Measurements from ENCODE around the gene FSIP1. TPM values are rescaled to one million over a fixed set of nuclear protein-coding genes. Genes with fewer than 3 reads are reported as not detected.

Gene FSIP1
- polyA plus RNA-seq, 1 experiment, result 0.43 TPM

DNA sequence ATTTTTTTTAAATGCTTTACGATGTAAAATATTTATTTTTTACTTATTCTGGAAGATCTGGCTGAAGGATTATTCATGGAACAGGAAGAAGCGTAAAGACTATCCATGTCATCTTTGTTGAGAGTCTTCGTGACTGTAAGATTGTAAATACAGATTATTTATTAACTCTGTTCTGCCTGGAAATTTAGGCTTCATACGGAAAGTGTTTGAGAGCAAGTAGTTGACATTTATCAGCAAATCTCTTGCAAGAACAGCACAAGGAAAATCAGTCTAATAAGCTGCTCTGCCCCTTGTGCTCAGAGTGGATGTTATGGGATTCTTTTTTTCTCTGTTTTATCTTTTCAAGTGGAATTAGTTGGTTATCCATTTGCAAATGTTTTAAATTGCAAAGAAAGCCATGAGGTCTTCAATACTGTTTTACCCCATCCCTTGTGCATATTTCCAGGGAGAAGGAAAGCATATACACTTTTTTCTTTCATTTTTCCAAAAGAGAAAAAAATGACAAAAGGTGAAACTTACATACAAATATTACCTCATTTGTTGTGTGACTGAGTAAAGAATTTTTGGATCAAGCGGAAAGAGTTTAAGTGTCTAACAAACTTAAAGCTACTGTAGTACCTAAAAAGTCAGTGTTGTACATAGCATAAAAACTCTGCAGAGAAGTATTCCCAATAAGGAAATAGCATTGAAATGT, 186.1 kb downstream of the FSIP1 start:
- TF ChIP-seq, protein P1, sequence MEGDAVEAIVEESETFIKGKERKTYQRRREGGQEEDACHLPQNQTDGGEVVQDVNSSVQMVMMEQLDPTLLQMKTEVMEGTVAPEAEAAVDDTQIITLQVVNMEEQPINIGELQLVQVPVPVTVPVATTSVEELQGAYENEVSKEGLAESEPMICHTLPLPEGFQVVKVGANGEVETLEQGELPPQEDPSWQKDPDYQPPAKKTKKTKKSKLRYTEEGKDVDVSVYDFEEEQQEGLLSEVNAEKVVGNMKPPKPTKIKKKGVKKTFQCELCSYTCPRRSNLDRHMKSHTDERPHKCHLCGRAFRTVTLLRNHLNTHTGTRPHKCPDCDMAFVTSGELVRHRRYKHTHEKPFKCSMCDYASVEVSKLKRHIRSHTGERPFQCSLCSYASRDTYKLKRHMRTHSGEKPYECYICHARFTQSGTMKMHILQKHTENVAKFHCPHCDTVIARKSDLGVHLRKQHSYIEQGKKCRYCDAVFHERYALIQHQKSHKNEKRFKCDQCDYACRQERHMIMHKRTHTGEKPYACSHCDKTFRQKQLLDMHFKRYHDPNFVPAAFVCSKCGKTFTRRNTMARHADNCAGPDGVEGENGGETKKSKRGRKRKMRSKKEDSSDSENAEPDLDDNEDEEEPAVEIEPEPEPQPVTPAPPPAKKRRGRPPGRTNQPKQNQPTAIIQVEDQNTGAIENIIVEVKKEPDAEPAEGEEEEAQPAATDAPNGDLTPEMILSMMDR (IDR thresholded peaks at IDR 0.05; ENCODE audit: low read depth, low read length), result no peak
- Histone ChIP-seq H3K9me3 (ENCODE audit: control insufficient read depth, insufficient read depth, low read length) (no peaks in the 10 kb centered on the region), H3K4me3 (ENCODE audit: low read depth, low read length) (no peak overlapping the region), H3K27ac (ENCODE audit: low read depth, low read length) (no peak overlapping the region), H3K27me3 (ENCODE audit: control insufficient read depth, insufficient read depth, low read length) (no peaks in the 10 kb centered on the region)
- CTCF ChIA-PET, result no interaction called here
- DNase-seq (ENCODE audit: low read depth, low spot score), result no peak
- POLR2A ChIA-PET, result interaction anchor here (0.6 to 1.3 kb wide), 2 partner anchors 9 to 12 kb away, joined by 3 to 5 read pairs; no protein-coding TSS in a partner anchor

DNA sequence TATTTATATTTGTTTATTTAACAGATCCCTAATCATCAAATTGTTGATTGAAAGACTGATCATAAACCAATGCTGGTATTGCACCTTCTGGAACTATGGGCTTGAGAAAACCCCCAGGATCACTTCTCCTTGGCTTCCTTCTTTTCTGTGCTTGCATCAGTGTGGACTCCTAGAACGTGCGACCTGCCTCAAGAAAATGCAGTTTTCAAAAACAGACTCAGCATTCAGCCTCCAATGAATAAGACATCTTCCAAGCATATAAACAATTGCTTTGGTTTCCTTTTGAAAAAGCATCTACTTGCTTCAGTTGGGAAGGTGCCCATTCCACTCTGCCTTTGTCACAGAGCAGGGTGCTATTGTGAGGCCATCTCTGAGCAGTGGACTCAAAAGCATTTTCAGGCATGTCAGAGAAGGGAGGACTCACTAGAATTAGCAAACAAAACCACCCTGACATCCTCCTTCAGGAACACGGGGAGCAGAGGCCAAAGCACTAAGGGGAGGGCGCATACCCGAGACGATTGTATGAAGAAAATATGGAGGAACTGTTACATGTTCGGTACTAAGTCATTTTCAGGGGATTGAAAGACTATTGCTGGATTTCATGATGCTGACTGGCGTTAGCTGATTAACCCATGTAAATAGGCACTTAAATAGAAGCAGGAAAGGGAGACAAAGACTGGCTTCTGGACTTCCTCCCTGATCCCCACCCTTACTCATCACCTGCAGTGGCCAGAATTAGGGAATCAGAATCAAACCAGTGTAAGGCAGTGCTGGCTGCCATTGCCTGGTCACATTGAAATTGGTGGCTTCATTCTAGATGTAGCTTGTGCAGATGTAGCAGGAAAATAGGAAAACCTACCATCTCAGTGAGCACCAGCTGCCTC, 187.1 kb downstream of the FSIP1 start:
- TF ChIP-seq, protein P1 (IDR thresholded peaks at IDR 0.05; ENCODE audit: low read depth, low read length), result no peak
- H3K27ac ChIP-seq (ENCODE audit: low read depth, low read length), result peak overlapping the region; percentile 42
- DNase-seq (ENCODE audit: low read depth, low spot score), result no peak
- CTCF ChIA-PET, result no interaction called here
- H3K27me3 ChIP-seq (ENCODE audit: control insufficient read depth, insufficient read depth, low read length), result no peaks in the 10 kb centered on the region
- H3K4me3 ChIP-seq (ENCODE audit: low read depth, low read length), result no peak overlapping the region
- H3K9me3 ChIP-seq (ENCODE audit: control insufficient read depth, insufficient read depth, low read length), result no peaks in the 10 kb centered on the region
- POLR2A ChIA-PET, result interaction anchor here (0.6 to 1.3 kb wide), 4 partner anchors 9 to 696 kb away, joined by 3 to 9 read pairs (median 4); no protein-coding TSS in a partner anchor

DNA sequence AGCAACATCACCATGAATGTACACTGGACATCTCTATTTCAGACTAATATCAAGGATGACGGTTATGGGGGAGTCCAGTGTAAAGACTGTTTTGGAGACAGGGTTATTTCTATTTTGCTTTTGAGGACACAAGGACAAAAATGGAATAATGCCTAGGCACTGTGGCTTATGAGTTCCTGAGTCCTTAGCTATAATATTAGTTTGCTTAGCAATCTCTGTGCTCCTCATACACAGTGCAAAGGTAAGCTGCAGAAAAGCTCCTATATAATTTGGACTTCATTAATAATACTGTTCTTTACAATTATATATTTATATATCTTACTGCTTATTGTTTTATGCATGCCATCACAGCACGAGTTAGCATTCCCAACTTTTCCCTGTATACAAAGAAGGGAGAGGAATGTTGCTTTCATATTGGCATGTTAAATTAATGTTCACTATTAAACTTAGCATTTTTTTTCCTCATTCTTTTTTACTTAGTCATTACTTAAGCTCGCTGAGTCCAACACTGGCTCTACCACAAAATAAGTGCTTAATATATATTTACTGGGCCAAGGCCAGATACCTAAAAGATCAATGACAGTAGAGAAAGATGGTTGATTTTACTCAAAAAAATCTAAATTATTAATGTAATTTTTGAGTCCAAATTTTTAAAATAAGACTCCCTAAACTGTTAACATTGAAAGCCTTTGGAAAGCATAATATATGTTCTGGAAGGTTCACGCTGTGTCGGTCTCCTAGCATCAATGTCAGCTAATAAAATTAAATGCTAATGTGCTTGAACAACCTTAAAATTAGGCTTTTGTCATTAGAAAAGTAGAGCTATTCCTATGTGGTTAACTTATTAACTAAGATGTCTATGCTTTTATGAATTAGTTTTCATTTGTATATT, 187.9 kb downstream of the FSIP1 start:
- POLR2A ChIA-PET, result interaction anchor here (0.8 to 1.3 kb wide), 4 partner anchors 12 to 695 kb away, joined by 4 to 9 read pairs (median 4); partner anchors contain the start of gene THBS1
- Histone ChIP-seq H3K4me3 (ENCODE audit: low read depth, low read length) (no peak overlapping the region), H3K9me3 (ENCODE audit: control insufficient read depth, insufficient read depth, low read length) (no peaks in the 10 kb centered on the region), H3K27me3 (ENCODE audit: control insufficient read depth, insufficient read depth, low read length) (no peaks in the 10 kb centered on the region), H3K27ac (ENCODE audit: low read depth, low read length) (no peak overlapping the region)
- DNase-seq (ENCODE audit: low read depth, low spot score), result no peak
- CTCF ChIA-PET, result interaction anchor here (1.0 to 1.1 kb wide), 2 partner anchors 12 to 162 kb away, joined by 3 to 4 read pairs; no protein-coding TSS in a partner anchor
- TF ChIP-seq, protein P1 (IDR thresholded peaks at IDR 0.05; ENCODE audit: low read depth, low read length), result no peak

DNA sequence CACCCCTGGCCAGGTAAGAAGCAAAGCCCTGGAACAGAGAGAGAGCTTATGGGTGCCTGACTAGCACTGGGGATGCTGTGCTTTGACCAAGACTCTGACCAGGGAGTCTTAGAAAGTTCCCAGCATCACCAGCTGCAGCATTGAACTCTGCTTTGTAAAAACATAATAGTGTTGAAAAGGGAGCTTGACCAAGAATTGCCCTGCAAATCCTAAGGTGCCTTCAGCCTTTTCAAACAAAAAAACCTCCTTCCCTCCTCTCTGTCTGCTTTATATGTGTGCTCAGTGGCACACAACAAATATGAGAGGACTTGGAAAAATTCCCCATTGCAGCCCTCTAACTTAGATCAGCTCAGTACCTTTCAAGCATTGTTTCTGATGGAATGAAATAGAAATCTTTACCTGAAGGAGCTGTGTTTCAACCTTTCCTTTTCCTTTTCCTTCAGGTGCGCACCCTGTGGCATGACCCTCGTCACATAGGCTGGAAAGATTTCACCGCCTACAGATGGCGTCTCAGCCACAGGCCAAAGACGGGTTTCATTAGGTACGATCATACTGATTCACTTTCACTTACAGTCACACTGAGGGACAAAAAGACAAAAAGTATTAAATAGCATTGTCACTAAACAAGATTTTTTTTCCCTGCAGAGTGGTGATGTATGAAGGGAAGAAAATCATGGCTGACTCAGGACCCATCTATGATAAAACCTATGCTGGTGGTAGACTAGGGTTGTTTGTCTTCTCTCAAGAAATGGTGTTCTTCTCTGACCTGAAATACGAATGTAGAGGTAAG, 188.8 kb downstream of the FSIP1 start:
- Histone ChIP-seq H3K9me3 (ENCODE audit: control insufficient read depth, insufficient read depth, low read length) (no peaks in the 10 kb centered on the region), H3K4me3 (ENCODE audit: low read depth, low read length) (peak overlapping the region; percentile 7), H3K27ac (ENCODE audit: low read depth, low read length) (peak overlapping the region; percentile 23), H3K27me3 (ENCODE audit: control insufficient read depth, insufficient read depth, low read length) (no peaks in the 10 kb centered on the region)
- ChIA-PET CTCF (interaction anchor here (1.0 to 1.1 kb wide), 2 partner anchors 11 to 163 kb away, joined by 3 to 4 read pairs; no protein-coding TSS in a partner anchor), POLR2A (interaction anchor here (1.0 to 1.3 kb wide), 2 partner anchors 12 to 13 kb away, joined by 4 to 5 read pairs; partner anchors contain the start of gene THBS1)
- no peak for DNase-seq (ENCODE audit: low read depth, low spot score)
- TF ChIP-seq, protein P1 (IDR thresholded peaks at IDR 0.05; ENCODE audit: low read depth, low read length), result no peak

All from AG04450 (cell line).